ENCODE data around the gene RAPGEF4.
"Not testable (repeated sequence)": the region's sequence is repeated elsewhere in the genome, so short reads cannot be mapped to it uniquely, and the experiment has no call there.

Gene RAPGEF4

GRCh38 chr2:173034143-173034542 is 298.5 kb downstream of the RAPGEF4 start:
- no peak for DNase-seq (ENCODE audit: low spot score)

- no peak for DNase-seq (ENCODE audit: low spot score)
Measured at GRCh38 chr2:173037245-173038120, 301.8 kb downstream of the RAPGEF4 start.

GRCh38 chr2:173038257-173038656 is 302.6 kb downstream of the RAPGEF4 start:
- DNase-seq (ENCODE audit: low spot score), result not testable (repeated sequence)

GRCh38 chr2:173040729-173041128 is 305.1 kb downstream of the RAPGEF4 start:
- DNase-seq (ENCODE audit: low spot score), result no peak

- DNase-seq (ENCODE audit: low spot score), result peak; percentile 1
Measured at GRCh38 chr2:173043476-173043875, 307.8 kb downstream of the RAPGEF4 start.

GRCh38 chr2:173043897-173044519 is 308.4 kb downstream of the RAPGEF4 start:
- no peak for DNase-seq (ENCODE audit: low spot score)

GRCh38 chr2:173044686-173045085 is 309.0 kb downstream of the RAPGEF4 start:
- DNase-seq (ENCODE audit: low spot score), result no peak

- no peak for DNase-seq (ENCODE audit: low spot score)
Measured at GRCh38 chr2:173045181-173045580, 309.5 kb downstream of the RAPGEF4 start.

GRCh38 chr2:173048522-173048896 is 312.9 kb downstream of the RAPGEF4 start:
- no peak for DNase-seq (ENCODE audit: low spot score)

GRCh38 chr2:173048897-173049661 is 313.4 kb downstream of the RAPGEF4 start:
- no peak for DNase-seq (ENCODE audit: low spot score)

GRCh38 chr2:173049831-173050230 is 314.2 kb downstream of the RAPGEF4 start:
- DNase-seq (ENCODE audit: low spot score), result no peak

- DNase-seq (ENCODE audit: low spot score), result no peak
Measured at GRCh38 chr2:173050684-173051083, 315.0 kb downstream of the RAPGEF4 start.

GRCh38 chr2:173051463-173052215 is 316.0 kb downstream of the RAPGEF4 start:
- no peak for DNase-seq (ENCODE audit: low spot score)

GRCh38 chr2:173053043-173053699 is 317.5 kb downstream of the RAPGEF4 start:
- DNase-seq (ENCODE audit: low spot score), result no peak

GRCh38 chr2:173054466-173054865 is 318.8 kb downstream of the RAPGEF4 start:
- no peak for DNase-seq (ENCODE audit: low spot score)

GRCh38 chr2:173056705-173057364 is 321.2 kb downstream of the RAPGEF4 start:
- DNase-seq (ENCODE audit: low spot score), result no peak

- no peak for DNase-seq (ENCODE audit: low spot score)
Measured at GRCh38 chr2:173058097-173058496, 322.5 kb downstream of the RAPGEF4 start.

GRCh38 chr2:173058673-173059072 is 323.0 kb downstream of the RAPGEF4 start:
- no peak for DNase-seq (ENCODE audit: low spot score)

GRCh38 chr2:173059292-173059691 is 323.6 kb downstream of the RAPGEF4 start:
- DNase-seq (ENCODE audit: low spot score), result no peak

GRCh38 chr2:173059971-173060461 is 324.4 kb downstream of the RAPGEF4 start:
- no peak for DNase-seq (ENCODE audit: low spot score)

GRCh38 chr2:173062801-173063200 is 327.2 kb downstream of the RAPGEF4 start:
- DNase-seq (ENCODE audit: low spot score), result no peak
